Tibial nerve (tissue), 4 donors: ENCODE measurements around the gene PRUNE2.

Experiments
- CTCF ChIP-seq, 5 experiments: fragments of 200-600 bp in 3 of 5; fragments of 450-650 bp in 2 of 5; sonication (generic) in 3 of 5; IDR thresholded peaks; one replicate each; pipeline ENCODE4 v1.5.1; 2016 to 2019; ENCODE audit warnings: antibody characterized with exemption in 5 of 5, mild to moderate bottlenecking in 3 of 5, moderate library complexity in 2 of 5
- EP300 ChIP-seq, 2 donors: sonication (generic); formaldehyde crosslinking; IDR thresholded peaks; one replicate each; pipeline ENCODE4 v1.6.1; 2017; ENCODE audit warnings: antibody characterized with exemption in 2 of 2, mild to moderate bottlenecking in 1 of 2
- POLR2A ChIP-seq, 2 donors: fragments of 450-650 bp; IDR thresholded peaks; one replicate each; pipeline ENCODE4 v1.6.1; 2017; ENCODE audit warnings: antibody characterized with exemption in 2 of 2, mild to moderate bottlenecking in 2 of 2, moderate library complexity in 2 of 2

- TF ChIP-seq CTCF (IDR thresholded peaks at IDR 0.05) = no peak
- no peak for TF ChIP-seq EP300 (IDR thresholded peaks at IDR 0.05)
- TF ChIP-seq POLR2A (IDR thresholded peaks at IDR 0.05) = no peak
Observed at GRCh38 chr9:76657265-76657664, 248.6 kb downstream of the PRUNE2 start.
